NOMO-1 treated with dmso at 0.1 percent for 144 hours (cell line): Measurements from ENCODE around the gene ARF1.

ENCODE experiments used
- DNase-seq: peaks from one replicate; lab custom pipeline; 2025; ENCODE audit not compliant: unreplicated experiment; lab: John Stamatoyannopoulos, UW

ARF1 gene

DNA sequence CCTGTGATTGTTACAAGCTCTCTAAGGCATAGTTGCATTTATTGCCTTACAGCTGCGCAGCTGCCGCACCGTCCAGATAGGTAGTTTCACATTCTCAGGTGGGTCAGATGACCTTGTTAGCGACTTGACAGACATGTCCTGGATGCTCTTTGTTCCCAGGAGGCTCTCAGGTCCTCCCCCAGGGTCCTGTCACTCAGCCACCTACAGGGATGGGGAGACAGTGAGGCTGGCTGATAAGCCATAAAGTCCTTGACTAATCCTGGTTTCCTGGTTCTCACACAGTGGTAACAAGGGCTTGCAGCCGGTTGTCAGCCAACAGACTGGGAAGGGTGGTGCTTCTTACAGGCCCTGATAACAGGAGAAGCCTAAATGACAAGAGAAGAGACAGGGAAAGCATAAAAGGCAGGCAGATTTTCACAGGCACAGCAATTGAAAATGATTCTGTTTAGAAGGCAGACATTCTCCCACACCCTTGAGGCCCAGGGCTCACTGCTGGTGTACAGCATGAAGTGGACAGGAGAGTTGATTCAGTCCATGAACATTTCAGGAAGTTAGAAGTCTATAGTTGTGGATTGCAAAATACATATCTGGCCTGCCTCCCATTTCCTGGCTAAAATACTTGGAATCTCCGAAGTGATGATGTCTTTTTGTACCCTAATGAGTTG, 2.9 kb downstream of the ARF1 start:
- DNase-seq = no peak

DNA sequence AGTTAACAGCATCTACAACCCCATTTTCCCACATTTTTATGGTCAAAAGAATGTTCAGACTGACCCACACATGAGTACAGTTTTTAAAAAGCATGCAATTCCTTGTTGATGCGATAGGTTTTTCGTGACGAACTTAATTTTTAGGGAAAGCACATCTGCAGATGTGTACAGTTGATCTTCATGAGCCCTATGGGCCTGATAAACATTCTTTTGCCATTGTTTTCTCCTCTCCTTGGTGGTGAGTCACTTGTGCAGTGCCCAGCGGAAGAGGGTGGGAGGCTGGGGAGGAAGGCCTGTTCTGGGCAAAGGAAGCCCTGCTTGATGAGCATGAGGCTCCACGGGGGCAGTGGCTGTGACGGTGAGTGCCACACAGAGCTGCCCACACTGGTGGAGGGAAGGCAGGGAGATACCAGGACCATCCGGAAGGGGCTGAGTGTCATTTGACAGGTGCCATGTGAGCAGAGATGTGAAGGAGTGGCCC, 5.3 kb downstream of the ARF1 start:
- no peak for DNase-seq

DNA sequence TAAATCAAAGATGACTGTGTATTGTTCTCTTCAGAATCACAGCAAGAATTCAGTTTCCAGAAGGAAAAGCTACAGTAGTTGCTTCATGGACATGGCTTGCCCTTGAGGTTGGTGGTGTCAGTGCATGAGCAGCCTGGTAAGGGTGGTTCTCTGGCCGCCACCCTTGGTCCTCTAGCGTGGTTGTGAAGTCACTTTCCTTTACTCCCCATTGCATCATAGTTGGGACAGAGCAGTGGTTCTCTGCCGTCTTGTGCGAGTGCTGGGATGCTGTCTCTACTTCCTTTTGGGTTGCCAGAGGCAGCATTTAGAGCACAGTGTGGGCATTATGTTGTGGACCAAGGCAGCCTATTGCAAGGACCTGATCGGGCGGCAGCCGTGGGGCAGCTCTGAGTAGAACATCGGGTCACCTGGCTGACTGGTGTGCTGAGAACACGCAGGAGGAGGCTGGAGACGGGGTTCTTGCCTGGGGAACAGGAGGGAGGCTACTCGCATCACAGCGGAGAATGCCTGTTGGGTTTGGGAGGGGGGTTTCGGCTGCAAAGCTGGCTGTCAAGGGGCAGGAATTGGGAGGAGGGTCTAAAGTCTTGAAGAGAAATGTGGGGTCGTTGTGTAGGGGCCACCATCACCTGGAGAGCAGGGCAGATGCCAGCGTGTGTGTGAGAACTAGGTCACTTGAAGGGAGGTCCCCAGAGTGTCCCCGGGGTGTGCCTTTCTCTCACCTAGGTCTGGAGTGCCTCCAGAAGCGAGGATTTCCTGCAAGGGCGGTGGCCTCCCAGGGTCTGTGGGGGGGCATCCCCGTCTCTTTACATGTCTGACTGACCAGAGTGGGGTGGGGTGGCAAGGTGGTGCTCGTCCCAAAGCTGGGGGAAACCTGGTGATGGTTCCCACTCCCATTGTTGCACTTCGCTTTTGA, 6.3 kb downstream of the ARF1 start:
- peak; percentile 58 for DNase-seq

DNA sequence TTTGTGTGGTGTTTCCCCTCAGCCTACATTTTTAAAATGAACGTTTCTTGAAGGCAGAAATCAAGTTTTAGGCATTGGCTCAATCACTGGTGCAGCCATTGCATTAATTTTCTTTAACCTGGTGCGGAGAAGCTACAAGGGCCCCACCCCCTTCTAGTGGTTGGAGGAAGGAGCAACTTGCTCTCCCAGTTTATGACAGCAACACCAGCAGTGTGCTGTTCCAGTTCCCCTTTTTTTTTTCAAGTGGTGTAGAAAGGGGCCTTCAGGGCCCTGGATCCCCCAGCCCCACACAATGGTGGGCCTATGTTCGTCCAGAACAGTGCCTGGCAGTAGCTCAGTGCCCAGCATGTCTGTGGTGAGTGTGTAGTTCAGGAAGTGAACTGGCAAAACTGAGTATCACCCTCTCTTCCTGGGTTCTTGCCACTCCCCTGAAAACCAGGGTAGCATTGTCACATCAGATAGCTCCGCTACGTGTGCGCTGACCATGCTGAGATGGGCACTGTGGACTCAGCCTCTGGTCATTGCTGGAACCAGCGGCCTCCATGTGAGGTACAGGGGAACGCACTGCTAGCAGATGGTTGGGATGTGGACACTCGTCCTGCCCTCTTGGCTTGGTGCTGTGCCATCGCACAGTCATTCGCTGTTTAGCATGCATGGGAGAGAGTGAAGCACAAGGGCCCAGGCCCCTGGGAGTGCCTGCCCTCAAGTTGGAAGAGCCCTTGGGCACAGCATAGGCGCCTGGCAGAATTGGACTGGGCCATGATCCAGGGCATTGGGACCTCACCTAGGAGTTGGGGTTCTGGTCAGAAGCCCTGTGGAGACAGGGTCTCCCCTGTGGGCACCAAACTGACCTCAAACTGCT, 7.2 kb downstream of the ARF1 start:
- DNase-seq = peak; percentile 58

DNA sequence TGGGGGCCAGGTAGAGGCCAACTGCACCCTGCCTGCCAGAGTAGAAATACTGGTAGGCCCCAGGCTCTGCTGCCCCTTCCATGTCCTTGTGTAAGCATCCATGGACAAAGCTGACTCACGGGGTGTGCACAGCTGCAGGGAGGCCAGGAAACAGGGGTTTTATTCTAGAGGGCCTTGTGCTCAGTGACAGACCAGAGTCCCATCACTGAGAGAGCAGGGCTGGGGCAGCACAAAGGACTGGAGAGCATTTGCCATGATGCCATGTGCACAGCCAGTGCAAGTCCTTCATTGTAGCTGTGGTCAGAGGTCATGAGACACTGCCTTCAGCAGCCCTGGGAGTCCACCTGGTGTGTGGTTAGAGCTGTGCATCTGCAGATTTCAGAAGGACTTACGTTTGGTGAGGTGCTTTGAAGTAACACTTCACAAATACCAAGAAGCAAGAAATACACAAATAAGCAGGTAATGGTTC, 8.1 kb downstream of the ARF1 start:
- DNase-seq = no peak

DNA sequence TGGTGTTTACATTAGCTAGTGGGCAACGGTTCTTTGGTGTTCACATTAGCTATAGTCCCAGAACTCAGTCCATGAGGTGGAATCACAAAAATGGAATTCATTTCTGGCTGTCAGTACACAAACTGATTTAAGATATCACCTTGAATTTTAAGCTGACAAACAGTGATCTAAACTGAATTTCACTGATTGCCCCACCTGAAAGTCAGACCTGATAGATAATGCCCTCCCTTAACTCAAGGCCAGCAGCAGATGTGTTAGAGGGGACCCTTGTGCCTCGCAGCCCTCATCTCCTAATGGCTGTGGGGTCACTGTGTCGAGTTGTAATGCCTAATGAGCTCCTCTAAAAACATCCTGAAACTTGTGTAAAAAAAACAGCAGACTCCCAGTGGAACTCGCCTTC, 8.6 kb downstream of the ARF1 start:
- DNase-seq = no peak

DNA sequence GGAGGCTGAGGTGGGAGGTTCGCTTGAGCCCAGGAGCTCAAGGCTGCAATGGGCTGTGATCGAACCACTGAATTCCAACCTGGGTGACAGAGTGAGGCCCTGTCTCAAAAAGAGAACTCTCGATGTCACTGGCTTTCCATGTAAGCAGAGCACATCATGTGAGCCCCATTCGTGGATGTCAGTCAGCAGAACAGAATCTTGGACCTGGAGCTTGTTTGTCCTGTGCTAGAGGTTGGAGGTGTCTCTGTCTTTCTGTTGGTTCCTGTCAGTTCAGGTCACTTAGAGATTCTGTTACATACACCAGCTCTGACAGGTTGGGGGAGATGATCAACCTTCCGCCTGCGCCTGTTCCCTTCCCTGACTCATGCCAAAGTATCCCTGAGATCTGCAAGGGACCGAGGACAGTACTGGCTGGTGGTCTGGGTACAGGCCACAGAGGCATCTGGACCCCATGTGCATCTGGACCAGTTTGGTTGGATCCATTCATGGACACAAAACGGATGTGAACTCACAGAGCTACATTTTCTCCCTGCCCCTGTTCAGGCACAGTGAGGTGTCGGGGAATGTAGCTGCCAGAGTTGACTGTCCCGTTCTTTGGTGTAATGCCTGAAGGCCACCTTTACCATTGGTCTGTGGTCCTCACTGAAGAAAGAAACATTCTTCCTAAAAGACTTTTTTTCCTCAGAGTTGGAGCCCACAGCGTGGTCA, 10.0 kb downstream of the ARF1 start:
- DNase-seq = no peak

DNA sequence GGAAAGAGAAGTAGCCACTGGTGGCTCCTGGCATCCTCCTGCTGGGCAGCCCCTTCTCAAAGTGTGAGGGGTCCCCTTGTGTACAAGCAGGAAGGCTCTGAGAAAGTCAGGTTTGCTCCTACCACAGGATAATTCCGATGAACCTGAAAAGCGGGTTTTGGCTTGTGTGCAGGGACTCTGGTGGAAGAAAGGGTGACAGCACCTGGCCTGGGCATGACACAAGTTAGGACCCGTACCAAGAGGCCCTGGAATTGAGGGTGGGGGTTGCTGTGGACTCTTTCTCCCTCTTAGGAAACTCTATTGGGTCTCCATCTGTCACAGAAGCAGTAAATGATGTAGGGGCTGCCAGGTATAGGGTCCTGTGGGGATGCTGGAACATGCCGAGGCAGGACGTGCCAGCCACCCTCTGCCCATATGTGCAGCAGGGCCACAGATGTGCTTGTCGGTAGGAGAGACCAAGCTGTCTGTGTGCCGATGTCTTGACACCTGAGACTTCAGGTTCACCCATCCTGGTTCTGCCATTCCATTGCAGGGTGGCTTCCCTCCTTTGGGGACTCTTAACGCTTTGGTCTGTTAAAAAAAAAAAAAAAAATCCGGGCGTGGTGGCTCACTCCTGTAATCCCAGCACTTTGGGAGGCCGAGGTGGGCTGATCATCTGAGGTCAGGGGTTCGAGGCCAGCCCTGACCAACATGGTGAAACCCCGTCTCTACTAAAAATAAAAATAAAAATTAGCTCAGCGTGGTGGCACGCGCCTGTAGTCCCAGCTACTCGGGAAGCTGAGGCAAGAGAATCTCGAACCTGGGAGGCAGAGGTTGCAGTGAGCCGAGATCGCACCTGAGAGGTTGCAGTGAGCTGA, 10.8 kb downstream of the ARF1 start:
- no peak for DNase-seq

DNA sequence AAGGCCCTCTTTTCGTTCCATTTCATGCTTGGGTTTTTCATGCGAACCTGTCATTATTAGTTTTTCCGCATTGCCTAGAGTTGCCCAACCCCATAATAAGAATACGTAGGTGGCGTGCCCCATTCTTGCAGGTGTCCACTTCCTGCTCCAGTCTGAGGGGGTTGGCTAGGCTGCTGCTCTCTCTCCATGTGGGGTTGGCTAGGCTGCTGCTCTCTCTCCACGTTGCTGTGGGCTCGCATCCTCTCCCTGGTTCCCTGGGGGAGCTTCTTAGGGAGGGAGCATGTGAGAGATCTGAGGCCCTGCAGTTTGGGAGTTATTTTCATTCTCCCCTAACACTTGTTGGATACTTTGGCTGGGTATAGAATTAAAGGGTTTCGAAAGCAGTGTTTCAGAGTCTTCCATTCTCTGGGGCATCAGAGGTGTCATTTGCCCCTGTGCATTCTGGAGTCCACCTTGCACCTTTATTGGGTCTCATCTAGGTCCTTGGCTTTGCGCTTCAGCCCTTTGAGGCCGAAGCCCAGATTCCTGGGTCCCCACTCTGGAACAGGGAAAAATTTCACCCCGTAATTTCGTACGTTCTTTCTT, 12.0 kb downstream of the ARF1 start:
- no peak for DNase-seq

DNA sequence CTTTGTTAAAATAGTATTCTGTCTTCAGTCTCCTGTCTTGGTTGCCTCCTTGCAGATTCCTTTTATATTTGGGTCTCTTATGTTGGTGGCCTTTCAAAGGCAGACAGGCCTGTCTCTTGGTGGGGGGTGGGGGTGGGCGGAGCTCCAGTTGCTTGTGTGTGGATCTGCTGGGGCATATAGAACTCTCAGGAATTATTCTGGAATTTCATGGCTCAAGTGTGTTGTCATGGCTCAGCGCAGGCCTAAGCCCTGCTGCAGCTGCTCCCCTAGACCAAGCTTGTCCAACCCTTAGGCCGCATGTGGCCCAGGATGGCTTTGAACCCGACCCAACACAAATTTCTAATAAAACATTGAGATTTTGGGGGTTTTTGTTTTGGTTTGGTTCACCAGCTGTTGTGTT, 12.7 kb downstream of the ARF1 start:
- DNase-seq = no peak

DNA sequence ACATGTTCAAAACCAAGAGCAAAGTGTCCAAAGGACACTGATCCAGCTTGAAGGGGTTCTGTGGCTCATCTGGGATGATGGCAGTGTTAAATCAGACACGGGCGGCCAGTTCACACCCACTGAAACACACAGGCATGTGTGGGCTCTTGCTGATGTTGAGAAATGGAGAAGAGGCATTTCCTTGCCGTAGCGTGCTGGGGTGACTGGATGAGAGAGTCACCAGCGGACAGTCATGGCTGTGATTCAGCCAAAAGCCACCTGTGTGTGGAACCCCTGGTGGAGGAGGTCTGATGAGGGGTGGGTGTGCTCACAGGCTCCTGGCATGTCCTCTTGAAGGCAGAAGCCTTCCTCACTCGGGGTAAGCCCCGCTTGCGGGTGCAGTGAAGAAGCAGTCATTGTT, 13.4 kb downstream of the ARF1 start:
- DNase-seq = no peak

DNA sequence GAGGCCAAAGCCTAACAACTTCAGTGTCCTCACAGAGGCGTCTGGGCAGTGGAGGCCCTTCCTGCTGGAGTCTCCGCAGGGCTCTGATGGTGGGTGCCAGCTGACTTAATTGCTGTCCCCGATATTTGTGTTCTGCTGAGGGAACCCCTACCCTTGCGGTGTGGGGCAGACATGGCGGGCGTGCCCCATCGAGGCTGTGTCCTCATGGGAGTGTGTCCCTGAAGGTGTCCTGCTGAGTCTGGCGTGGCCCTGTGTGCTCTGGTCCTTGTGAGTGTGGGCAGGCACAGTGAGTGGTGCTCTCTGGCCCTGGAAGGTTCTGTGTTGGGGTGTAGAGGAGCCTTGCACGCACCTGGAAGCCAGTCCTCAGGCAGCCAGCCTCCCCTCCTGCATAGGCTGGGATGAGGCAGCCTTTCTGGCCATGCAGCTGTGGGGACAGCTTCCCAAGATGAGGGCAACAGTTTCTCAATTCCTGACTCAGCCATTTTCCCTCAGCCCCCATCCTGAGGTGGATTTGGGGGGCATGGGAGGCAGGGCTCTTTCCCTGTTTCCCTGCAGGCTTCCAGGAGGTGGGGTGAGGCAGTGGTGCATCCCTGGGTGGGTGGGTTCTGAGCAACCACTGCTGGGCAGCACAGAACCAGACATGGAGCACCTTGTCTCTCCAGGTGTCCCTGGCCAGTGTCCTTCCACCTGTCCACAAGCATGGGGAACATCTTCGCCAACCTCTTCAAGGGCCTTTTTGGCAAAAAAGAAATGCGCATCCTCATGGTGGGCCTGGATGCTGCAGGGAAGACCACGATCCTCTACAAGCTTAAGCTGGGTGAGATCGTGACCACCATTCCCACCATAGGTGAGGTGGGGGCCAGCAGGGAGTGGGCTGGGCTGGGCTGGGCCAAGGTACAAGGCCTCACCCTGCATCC, 14.2 kb downstream of the ARF1 start:
- DNase-seq = no peak

DNA sequence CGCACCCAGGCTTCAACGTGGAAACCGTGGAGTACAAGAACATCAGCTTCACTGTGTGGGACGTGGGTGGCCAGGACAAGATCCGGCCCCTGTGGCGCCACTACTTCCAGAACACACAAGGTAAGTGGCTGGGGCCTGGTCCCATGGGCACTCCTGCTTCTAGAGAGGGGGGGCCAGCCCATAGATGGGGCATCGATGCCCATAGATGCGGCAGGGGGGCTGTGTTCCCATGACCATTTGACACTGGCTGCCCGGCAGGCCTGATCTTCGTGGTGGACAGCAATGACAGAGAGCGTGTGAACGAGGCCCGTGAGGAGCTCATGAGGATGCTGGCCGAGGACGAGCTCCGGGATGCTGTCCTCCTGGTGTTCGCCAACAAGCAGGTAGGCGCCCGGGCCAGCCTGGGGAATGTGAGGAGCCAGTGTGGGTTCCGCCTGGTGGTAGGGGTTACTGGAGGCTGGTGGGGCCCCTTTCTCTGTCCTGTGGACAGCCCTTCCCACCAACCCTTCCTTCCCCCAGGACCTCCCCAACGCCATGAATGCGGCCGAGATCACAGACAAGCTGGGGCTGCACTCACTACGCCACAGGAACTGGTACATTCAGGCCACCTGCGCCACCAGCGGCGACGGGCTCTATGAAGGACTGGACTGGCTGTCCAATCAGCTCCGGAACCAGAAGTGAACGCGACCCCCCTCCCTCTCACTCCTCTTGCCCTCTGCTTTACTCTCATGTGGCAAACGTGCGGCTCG, 15.0 kb downstream of the ARF1 start:
- no peak for DNase-seq

DNA sequence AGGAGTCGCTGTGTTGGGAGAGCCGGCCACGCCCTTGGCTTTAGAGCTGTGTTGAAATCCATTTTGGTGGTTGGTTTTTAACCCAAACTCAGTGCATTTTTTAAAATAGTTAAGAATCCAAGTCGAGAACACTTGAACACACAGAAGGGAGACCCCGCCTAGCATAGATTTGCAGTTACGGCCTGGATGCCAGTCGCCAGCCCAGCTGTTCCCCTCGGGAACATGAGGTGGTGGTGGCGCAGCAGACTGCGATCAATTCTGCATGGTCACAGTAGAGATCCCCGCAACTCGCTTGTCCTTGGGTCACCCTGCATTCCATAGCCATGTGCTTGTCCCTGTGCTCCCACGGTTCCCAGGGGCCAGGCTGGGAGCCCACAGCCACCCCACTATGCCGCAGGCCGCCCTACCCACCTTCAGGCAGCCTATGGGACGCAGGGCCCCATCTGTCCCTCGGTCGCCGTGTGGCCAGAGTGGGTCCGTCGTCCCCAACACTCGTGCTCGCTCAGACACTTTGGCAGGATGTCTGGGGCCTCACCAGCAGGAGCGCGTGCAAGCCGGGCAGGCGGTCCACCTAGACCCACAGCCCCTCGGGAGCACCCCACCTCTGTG, 15.9 kb downstream of the ARF1 start:
- DNase-seq = no peak

DNA sequence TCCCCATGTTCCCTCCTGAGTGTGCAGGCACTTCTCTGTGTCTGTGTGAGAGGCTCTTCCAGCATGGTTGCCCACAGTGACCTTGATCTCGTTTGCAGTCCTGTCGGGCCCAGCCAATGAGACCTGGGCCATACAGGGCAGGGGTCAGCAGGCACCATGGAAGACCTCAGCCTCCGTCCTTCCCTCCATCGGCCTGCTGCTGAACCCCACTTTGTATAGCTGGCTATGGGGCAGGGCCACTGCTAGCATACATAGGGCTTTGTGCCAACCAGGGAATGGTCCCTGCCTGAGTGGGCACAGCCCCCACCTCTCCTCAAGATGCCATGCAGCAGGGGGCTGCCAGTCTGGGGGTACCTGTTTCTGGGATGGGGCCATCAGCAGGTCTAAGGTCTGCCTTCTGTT, 16.8 kb downstream of the ARF1 start:
- DNase-seq = no peak

DNA sequence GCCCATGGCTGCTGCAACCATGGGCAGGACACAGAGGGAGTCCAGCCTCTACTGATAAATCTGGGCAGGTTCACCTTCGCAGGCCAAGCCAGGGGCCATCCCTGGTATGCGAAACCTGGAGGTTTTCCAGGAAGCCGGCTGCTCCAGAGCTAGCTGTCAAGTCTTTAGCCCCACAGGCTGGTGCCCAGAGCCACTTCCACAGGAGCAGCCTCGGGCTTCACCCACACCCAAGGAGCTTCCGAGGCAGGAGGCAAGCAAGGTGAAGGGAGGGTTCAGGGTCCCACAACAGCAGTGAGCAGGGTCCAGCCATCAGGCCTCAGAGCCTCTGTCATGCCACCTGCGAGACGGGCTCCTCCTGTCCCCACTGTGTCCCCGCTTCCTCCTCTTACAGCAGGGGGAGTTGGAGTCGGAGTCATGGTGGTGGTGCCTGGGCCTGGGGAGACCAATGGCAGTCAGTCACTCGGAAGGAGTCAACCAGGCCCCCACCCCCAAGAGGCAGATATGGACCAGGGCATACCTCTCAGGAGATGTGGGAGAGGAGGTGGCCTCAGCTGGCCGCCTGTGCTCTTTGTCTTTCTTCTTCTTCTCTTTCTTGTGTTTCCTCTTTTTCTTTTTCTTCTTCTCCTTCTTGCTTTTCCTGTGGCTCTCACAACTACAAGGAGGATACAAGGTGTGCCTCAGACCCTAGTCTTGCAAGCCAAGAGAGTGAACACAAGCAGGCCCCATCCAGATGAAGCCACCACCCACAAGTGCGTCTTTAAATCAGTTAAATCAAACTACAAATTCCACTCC, 18.5 kb downstream of the ARF1 start:
- DNase-seq = no peak
